HG03108 (cell line): ENCODE data around the gene MTERF1.

Source experiments
- ATAC-seq: cut with Tn5 transposase; IDR thresholded peaks from one replicate; pipeline ENCODE4 v1.9.1; 2021; ENCODE audit warnings: moderate library complexity; ENCODE audit not compliant: unreplicated experiment

Gene MTERF1

GRCh38 chr7:91835826-91836368, 44.6 kb downstream of the MTERF1 start:
- ATAC-seq = no peak

- ATAC-seq = no peak
Measured at GRCh38 chr7:91835091-91835825, 45.2 kb downstream of the MTERF1 start.

DNA sequence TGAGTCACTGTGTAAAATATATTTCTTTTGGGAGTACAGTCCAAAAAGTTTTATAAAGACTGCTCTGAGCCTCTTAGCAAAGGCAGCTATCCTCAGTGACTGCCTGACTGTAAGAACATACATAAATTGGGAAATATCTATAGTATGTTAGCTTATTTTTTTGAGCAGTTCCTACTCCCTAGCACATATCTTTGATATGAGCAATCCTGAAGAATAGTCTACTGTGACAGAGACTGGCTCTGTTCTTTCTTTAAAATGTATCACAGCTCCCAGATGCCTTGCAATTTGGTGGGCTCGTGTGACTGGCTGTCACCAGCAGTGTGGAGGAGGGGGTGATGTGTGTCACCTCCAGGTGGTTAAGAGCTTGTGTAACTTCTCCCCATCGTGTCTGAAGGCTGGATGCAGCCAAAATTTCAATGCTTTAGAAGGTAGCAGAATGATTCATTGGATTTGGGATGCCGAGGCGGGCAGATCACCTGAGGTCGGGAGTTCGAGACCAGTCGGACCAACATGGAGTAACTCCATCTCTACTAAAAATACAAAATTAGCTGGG, 47.9 kb downstream of the MTERF1 start:
- no peak for ATAC-seq

- no peak for ATAC-seq
Measured at GRCh38 chr7:91827169-91827568, 53.3 kb downstream of the MTERF1 start.

- ATAC-seq = no peak
Measured at GRCh38 chr7:91826377-91826776, 54.1 kb downstream of the MTERF1 start.

DNA sequence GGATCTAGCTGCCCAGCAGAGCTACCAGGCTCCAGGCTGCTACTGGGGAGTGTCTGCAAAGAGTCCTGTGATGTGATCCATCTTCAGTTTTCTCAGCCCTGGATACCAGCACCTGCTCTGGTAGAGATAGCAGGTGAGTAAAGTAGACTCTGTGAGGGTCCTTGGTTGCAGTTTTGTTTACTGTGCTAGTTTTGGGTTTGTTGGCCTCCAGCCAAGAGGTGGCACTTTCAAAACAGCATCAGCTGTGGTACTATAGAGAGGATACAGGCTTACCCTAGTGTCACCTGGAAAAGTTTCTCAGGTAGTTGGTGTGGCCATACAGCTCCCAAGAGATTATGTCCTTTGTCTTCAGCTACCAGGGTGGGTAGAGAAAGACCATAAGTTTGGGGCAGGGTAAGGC, 56.3 kb downstream of the MTERF1 start:
- no peak for ATAC-seq
